Panc1 (cell line): ENCODE measurements around the gene EPHB1. TPM values are rescaled to one million over a fixed set of nuclear protein-coding genes. Genes with fewer than 3 reads are reported as not detected.

ENCODE experiments used
- ATAC-seq: fragments of 200-7000 bp; cut with Tn5 transposase; 2 replicates; pipeline ENCODE4 v1.9.1; 2020; ENCODE audit warnings: mild to moderate bottlenecking, moderate library complexity
- BruUV-seq: library from RNA; stranded (reverse); fragments of 400-500 nt; replicated peaks from 2 replicates; lab custom pipeline; 2021; lab: Mats Ljungman, UMichigan
- CTCF ChIA-PET: fragments of 300-600 bp; sonication (Branson Sonifier 250); formaldehyde crosslinking; loops from one replicate; lab custom pipeline; 2022; ENCODE audit warnings: antibody characterized with exemption; lab: Charles Lee
- POLR2A ChIA-PET: fragments of 300-600 bp; sonication (Branson Sonifier 250); formaldehyde crosslinking; loops from one replicate; lab custom pipeline; 2022; ENCODE audit warnings: antibody characterized with exemption; lab: Charles Lee
- DNase-seq: peaks from one replicate; pipeline ENCODE4 v3.0.0-alpha.2; 2010; ENCODE audit warnings: low read depth, low spot score
- H3K27ac ChIP-seq: 2 replicates; pipeline ENCODE4 v1.5.1; 2011; ENCODE audit warnings: mild to moderate bottlenecking, low read length, inconsistent platforms
- H3K27me3 ChIP-seq: fragments of 200-500 bp; sonication (Bioruptor generic); 2 replicates; pipeline ENCODE4 v1.6.0; 2014; ENCODE audit warnings: low read length, inconsistent platforms; ENCODE audit not compliant: control insufficient read depth, insufficient read depth
- H3K36me3 ChIP-seq: fragments of 200-500 bp; sonication (Bioruptor generic); 2 replicates; pipeline ENCODE4 v1.5.1; 2014; ENCODE audit warnings: inconsistent platforms, mild to moderate bottlenecking, low read length, moderate library complexity; ENCODE audit not compliant: control insufficient read depth, insufficient read depth
- H3K4me1 ChIP-seq: 2 replicates; pipeline ENCODE4 v1.5.1; 2011; ENCODE audit warnings: inconsistent platforms, mild to moderate bottlenecking, low read length, moderate library complexity; ENCODE audit not compliant: control insufficient read depth, insufficient read depth
- H3K4me3 ChIP-seq, 2 experiments: 2 replicates each; pipeline ENCODE4 v1.5.1; 2011 to 2012; ENCODE audit warnings: low read depth in 2 of 2, low read length in 2 of 2, mild to moderate bottlenecking in 2 of 2, inconsistent platforms in 1 of 2, moderate library complexity in 1 of 2
- H3K9me3 ChIP-seq: fragments of 200-500 bp; sonication (Bioruptor generic); 2 replicates; pipeline ENCODE4 v1.5.1; 2014; ENCODE audit warnings: low read depth, mild to moderate bottlenecking, inconsistent platforms, low read length, moderate library complexity; ENCODE audit not compliant: control insufficient read depth, insufficient read depth
- CTCF ChIP-seq: fragments of 450-650 bp; IDR thresholded peaks from 2 replicates; pipeline ENCODE4 v1.5.1; 2017; ENCODE audit warnings: mild to moderate bottlenecking
- POLR2AphosphoS5 ChIP-seq: IDR thresholded peaks from 2 replicates; pipeline ENCODE4 v1.6.1; 2012; ENCODE audit warnings: mild to moderate bottlenecking, low read depth, low read length, moderate library complexity
- REST ChIP-seq, 2 experiments: IDR thresholded peaks; 2 replicates each; pipeline ENCODE4 v1.6.1; 2011 to 2012; ENCODE audit warnings: low read depth in 2 of 2, control low read depth in 1 of 2, low read length in 1 of 2, mild to moderate bottlenecking in 1 of 2, moderate library complexity in 1 of 2; ENCODE audit not compliant: insufficient read depth in 1 of 2
- SIN3A ChIP-seq: IDR thresholded peaks from 2 replicates; pipeline ENCODE4 v1.6.1; 2012; ENCODE audit warnings: low read depth, mild to moderate bottlenecking, low read length, moderate library complexity, borderline replicate concordance; ENCODE audit not compliant: insufficient read depth
- TCF7L2 ChIP-seq: IDR thresholded peaks from 2 replicates; pipeline ENCODE4 v1.6.1; 2011; ENCODE audit warnings: mild to moderate bottlenecking, low read depth, low read length, inconsistent platforms
- in situ Hi-C: cut with HindIII; loops from 2 replicates; pipeline ENCODE4 v1.10.0; 2016; ENCODE audit warnings: low sequenced_read_pairs, low pct_unique_long_range_greater_than_20kb
- intact Hi-C: fragments of 100-400 bp; cut with micrococcal nuclease; formaldehyde crosslinking; loops from one replicate; pipeline ENCODE4 v1.10.0; 2022; ENCODE audit not compliant: unreplicated experiment
- total RNA-seq: library from RNA; stranded (reverse); gene quantifications from one replicate; pipeline ENCODE4 v1.2.1, GENCODE V29; 2021; ENCODE audit not compliant: unreplicated experiment

The EPHB1 gene
- total RNA-seq, 1 experiment from 2014 or later: 0.46 TPM

- ChIA-PET POLR2A (no interaction called here), CTCF (no interaction called here)
- no peak for TF ChIP-seq CTCF
- TF ChIP-seq TCF7L2: no peak
- TF ChIP-seq POLR2AphosphoS5: no peak
- TF ChIP-seq SIN3A: no peak
- no peak for TF ChIP-seq REST (IDR thresholded peaks at IDR 0.05; ENCODE audit: insufficient read depth in 1 of 2, low read depth in 2 of 2, low read length in 1 of 2)
- DNase-seq: no peak
- ATAC-seq: no peak
- Histone ChIP-seq H3K36me3 (no peaks in the 10 kb centered on the region), H3K9me3 (no peaks in the 10 kb centered on the region), H3K4me3 (no peak overlapping the region), H3K4me1 (no peaks in the 10 kb centered on the region), H3K27ac (no peak overlapping the region), H3K27me3 (no peaks in the 10 kb centered on the region; the same call in 1 of the 2 replicates)
- BruUV-seq: no TSS peak
- in situ Hi-C loops: no loop called here
- intact Hi-C loops: no loop called here
Measured at GRCh38 chr3:135069406-135069805, 274.3 kb downstream of the EPHB1 start.

GRCh38 chr3:135071483-135071882, 276.4 kb downstream of the EPHB1 start:
- ChIA-PET CTCF (no interaction called here), POLR2A (interaction anchor here (0.6 kb wide), 1 partner anchor 10 kb away, joined by 3 read pairs; no protein-coding TSS in a partner anchor)
- ATAC-seq (no peak), DNase-seq (no peak)
- intact Hi-C loops (no loop called here), in situ Hi-C loops (no loop called here)
- H3K27ac ChIP-seq: no peak overlapping the region
- no peaks in the 10 kb centered on the region for H3K9me3 ChIP-seq
- H3K4me1 ChIP-seq: no peaks in the 10 kb centered on the region
- BruUV-seq: no TSS peak
- no peak overlapping the region for H3K4me3 ChIP-seq
- no peaks in the 10 kb centered on the region for H3K36me3 ChIP-seq
- TF ChIP-seq SIN3A (no peak), CTCF (no peak), TCF7L2 (no peak), POLR2AphosphoS5 (no peak), REST (IDR thresholded peaks at IDR 0.05; ENCODE audit: insufficient read depth in 1 of 2, low read depth in 2 of 2, low read length in 1 of 2) (no peak)
- no peaks in the 10 kb centered on the region; the same call in 1 of the 2 replicates for H3K27me3 ChIP-seq
